GM12801 (cell line): ENCODE results near the gene CMSS1.

Source experiments
- CTCF ChIP-seq: IDR thresholded peaks from one replicate; pipeline ENCODE4 v1.5.1; 2011; ENCODE audit warnings: control low read depth; ENCODE audit not compliant: insufficient read length; ENCODE audit errors: extremely low read depth

CMSS1 gene

GRCh38 chr3:100106094-100106493, 288.4 kb downstream of the CMSS1 start:
- no peak for TF ChIP-seq CTCF

- no peak for TF ChIP-seq CTCF
These were observed 289.0 kb downstream of the CMSS1 start for GRCh38 chr3:100106531-100107141.

- no peak for TF ChIP-seq CTCF
These were observed 289.7 kb downstream of the CMSS1 start for GRCh38 chr3:100107221-100107814.

- no peak for TF ChIP-seq CTCF
These were observed 290.9 kb downstream of the CMSS1 start for GRCh38 chr3:100108464-100109079.

GRCh38 chr3:100110162-100110561, 292.5 kb downstream of the CMSS1 start:
- no peak for TF ChIP-seq CTCF

- no peak for TF ChIP-seq CTCF
These were observed 294.1 kb downstream of the CMSS1 start for GRCh38 chr3:100111728-100112127.

- no peak for TF ChIP-seq CTCF
These were observed 296.2 kb downstream of the CMSS1 start for GRCh38 chr3:100113723-100114412.
